Right renal cortex interstitium (tissue), 3 donors: ENCODE measurements around the gene PTPRF. TPM values are rescaled to one million over a fixed set of nuclear protein-coding genes. Genes with fewer than 3 reads are reported as not detected.

Experiments
- DNase-seq, 3 donors: peaks; one replicate each; pipeline ENCODE4 v3.0.0-alpha.2; 2013; ENCODE audit warnings: low read depth in 3 of 3, low spot score in 2 of 3
- polyA plus RNA-seq, 3 donors: library from polyadenylated mRNA; unstranded; fragments of 120-200 nt; gene quantifications; one replicate each; pipeline ENCODE4 v1.2.1, GENCODE V29; 2013; ENCODE audit not compliant: insufficient read length in 3 of 3

PTPRF gene
- polyA plus RNA-seq, 3 donors = 219 to 247 (median 227) TPM

DNA sequence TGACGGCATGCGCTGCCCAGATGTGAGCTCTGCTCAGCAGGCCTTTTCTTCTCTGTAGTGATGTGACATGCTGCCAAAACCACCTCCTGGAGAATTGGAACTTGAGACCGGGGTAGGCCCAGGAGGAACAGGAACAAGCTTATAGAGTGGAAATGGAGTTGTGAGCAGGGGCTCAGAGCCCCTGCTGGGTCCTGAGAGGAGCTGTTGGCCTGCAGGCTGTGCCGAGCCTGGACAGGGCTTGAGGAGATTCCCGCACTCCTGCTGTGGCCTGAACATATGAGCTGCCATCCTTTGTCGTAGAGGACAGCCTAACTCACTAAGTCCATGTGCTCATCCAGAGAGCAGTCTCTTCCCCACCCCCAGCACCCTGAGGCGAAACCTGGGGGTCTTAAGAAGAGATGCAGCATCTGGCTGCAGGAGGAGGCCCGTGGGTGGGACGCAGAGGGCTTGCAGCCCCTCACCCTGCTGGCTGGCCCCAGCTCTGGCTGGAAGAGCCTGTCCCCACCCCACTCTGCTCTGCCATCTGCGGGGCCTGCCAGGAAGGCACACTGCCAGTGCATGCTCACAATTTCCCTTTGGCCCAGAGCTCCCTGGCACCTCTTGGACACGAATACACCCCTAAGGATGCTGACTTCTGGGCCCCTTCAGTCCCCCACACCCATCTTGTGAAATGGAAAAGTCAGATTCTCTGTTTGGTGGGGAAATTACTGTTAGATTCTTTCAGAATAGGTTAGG is 42.5 kb downstream of the PTPRF start:
- DNase-seq = no peak

DNA sequence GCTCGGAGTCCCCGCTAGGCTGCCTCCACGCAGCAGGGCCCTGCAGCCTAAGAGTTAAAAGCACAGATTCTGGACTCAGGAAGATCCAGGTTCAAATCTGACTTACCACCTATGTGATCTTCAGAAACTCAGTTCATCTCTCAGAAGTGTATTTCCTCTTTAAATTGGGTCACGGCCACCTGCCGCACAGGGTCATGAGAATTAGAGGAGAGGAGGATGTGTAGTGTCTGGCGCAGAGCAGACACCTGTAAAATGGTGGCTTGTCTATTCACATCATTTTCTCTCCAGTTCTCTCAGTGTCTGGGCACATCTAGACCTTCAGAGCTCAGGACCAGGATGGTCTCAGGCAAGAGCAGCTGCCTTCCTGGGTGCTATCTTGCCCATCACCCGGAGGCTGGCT is 45.8 kb downstream of the PTPRF start:
- no peak for DNase-seq

GRCh38 chr1:43577655-43578542 is 47.2 kb downstream of the PTPRF start:
- no peak for DNase-seq

GRCh38 chr1:43580039-43580438 is 49.4 kb downstream of the PTPRF start:
- DNase-seq = no peak

GRCh38 chr1:43582162-43582566 is 51.5 kb downstream of the PTPRF start:
- no peak for DNase-seq

- DNase-seq = no peak
These were observed 52.4 kb downstream of the PTPRF start for GRCh38 chr1:43583058-43583457.

DNA sequence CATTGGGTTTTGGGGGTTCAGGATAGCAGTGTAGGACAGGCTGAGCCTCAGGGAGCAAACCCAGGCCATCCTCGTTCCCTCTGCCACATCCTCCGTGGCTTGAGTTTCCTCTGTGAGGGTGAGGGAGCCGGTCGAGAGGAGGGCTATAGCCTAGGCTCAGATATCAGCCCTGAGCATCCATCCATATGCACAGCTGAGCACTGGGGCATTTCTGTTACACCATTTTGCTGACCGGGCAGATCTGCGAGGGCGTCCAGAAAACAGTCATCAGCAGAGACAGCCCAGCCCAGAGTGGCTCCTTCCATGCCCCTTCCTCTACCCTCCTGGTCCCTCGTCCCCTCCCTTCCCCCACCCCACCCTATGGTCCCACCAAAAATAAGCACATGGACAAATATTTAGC is 53.5 kb downstream of the PTPRF start:
- no peak for DNase-seq

DNA sequence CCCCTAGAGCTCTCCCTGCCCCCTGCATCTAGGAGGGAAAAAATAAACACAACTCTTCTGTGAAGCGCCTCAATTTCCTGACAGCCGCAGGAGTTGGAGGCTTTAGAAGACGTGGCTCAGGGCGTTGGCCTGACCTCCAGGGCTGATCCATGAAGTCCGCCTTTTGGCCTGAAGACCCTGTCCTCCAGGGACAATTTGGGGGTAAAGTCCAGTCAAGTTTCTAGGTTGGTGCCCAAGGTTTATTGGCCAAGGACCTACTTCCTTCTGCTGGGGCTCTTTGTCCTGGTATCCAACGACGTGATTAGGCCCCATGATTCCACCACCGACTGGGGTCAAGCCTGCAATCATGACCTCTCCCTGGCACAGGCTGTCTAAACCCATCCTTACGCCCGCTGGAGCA is 54.9 kb downstream of the PTPRF start:
- no peak for DNase-seq

- no peak for DNase-seq
These were observed 55.6 kb downstream of the PTPRF start for GRCh38 chr1:43586136-43586731.

DNA sequence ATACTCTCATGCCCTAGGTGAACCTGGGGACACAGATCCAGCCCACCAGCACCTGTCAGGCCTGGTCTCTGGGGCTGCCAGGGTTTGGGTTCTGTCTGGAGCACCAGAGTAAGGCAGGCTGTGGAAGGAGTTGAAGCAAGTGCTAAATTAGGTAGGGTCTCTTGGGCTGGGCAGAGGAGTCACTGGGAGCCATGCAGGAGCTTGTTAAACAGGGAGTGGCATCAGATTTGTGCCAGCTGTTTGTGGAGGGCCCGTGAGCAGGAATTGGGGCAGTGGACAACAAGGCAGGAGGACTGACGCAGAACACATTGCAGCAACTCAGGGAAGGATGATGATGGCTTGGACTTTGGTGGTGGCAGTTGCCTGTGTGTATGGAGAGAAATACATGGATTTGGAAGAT is 56.3 kb downstream of the PTPRF start:
- no peak for DNase-seq

DNA sequence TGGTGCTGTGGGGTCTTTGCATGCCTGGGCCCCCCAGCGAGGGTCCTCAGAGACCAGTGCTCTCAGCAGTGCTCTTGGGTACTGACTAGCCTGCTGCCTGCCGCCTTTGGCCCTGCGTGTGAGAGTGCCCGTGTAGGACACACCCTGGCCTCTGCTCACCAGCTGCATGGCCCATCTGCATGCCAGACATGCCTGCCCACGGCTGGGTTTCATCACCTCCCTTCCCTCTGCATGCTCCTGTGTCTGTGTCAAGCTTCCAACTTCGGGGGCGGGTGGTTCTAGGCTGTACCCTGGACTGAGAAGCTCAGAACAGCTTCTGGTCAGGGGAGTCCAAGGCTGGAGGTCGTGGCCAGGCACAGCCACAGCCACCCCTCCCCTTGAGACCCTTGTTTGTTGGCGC is 56.9 kb downstream of the PTPRF start:
- DNase-seq = no peak

DNA sequence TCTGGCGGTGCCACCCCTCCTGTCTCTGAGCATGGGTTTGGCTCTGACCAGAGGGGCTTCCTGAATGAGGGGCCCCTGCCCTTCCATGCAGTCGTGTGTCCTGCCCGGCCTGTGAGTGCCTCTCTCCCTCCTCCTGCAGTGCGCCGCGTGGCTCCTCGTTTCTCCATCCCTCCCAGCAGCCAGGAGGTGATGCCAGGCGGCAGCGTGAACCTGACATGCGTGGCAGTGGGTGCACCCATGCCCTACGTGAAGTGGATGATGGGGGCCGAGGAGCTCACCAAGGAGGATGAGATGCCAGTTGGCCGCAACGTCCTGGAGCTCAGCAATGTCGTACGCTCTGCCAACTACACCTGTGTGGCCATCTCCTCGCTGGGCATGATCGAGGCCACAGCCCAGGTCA is 57.9 kb downstream of the PTPRF start:
- no peak for DNase-seq

- no peak for DNase-seq
These were observed 59.8 kb downstream of the PTPRF start for GRCh38 chr1:43590388-43590925.

- DNase-seq = no peak
These were observed 60.5 kb downstream of the PTPRF start for GRCh38 chr1:43591181-43591580.

DNA sequence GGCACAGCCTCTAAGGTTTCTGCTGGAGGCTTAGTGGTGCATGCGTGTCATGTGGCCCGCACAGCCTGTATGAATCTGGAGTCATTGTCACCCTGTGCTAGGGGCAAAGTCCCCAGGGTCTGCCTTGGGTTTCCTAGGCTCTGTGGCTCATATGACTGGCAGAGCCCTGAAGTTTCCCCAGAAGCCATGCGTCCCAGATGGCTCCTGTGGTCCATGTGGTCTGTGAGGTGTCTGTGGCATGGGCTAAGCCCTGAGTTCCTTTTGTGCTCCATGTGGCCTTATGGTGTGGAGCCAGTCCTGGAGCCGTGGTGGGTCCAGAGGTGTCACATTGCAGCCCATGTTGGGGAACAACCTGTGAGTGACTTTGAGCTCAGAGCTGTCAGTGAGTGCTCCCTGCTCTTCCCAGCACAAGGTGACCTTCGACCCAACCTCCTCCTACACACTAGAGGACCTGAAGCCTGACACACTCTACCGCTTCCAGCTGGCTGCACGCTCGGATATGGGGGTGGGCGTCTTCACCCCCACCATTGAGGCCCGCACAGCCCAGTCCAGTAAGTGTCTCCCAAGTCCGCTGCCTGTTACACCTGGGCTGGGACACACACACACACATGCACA is 61.5 kb downstream of the PTPRF start:
- DNase-seq = no peak

DNA sequence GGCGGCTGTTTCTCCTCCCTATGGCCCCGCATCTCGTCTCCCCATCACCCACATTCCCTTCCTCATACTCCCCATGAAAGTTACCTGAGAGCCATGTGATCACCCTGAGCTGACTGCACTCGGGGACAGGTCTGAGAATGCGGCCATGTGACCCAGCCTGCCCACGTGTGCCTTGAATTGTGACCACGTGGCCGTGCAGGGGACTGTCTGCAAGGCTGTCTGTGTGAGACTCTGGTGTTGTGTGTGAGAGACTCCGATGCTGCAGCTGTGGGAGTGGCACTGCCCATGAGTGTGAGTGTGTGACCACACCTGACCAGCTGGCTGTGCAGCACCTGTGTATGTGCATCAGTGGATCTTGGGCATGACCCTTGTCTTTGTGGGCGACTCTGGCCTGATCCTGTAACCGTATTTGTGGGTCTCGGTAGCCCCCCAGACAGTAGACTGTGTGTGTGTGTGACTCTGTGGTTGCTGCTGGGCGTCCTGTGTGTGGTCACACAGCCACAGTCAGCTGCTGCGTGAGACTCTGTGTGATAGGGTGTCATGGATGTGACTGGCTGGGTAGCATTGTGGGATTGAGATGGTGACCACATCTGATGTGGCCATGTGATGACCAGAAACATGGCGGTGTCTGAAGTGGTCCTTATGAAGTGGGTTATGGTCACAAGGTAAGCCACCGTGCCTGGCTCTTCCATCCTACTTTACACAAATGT is 62.4 kb downstream of the PTPRF start:
- DNase-seq = no peak

DNA sequence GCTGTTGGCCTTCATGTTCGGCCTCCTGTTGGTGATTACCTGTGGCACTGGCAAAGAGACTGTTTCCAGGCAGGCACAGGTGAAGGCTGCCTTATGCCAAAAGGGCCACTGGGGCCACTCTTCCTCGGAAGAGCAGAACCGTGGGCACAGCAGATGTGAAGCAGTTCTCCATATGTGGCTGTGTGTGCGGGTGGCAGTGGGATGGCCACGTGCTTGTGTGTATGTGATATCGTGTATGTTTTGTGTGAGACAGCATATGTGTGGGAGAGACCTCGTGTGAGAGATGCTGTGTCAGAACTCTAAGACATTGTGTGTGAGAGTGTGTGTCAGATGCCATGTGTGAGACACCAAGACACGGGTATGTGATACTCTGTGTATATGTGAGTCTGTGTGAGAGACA is 65.9 kb downstream of the PTPRF start:
- DNase-seq = no peak

- DNase-seq = no peak
These were observed 66.3 kb downstream of the PTPRF start for GRCh38 chr1:43597028-43597427.

GRCh38 chr1:43597721-43598120 is 67.0 kb downstream of the PTPRF start:
- DNase-seq = no peak

DNA sequence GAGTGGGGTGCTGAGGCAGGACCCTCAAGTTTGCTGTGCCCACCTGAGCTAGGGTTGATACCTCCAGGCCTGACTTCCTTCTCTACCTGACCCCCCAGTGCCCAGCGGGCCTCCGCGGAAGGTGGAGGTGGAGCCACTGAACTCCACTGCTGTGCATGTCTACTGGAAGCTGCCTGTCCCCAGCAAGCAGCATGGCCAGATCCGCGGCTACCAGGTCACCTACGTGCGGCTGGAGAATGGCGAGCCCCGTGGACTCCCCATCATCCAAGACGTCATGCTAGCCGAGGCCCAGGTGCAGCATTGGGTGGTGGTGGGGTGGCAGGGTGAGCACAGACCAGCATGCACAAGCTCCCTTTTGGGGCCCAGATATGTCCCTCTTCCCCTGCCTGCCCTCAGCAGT is 67.9 kb downstream of the PTPRF start:
- DNase-seq = no peak
